Endodermal cell (in vitro differentiated cells): Measurements from ENCODE around the gene SCFD2. TPM values are rescaled to one million over a fixed set of nuclear protein-coding genes. Genes with fewer than 3 reads are reported as not detected.

ENCODE experiments used
- DNase-seq: peaks from one replicate; pipeline ENCODE4 v3.0.0-alpha.2; 2017
- H3K27ac ChIP-seq: 2 replicates; pipeline ENCODE4 v1.5.1; 2013; ENCODE audit warnings: mild to moderate bottlenecking, low read depth, low read length, moderate library complexity
- H3K27me3 ChIP-seq: 2 replicates; pipeline ENCODE4 v1.6.1; 2013; ENCODE audit warnings: mild to moderate bottlenecking, low read length, moderate library complexity; ENCODE audit not compliant: insufficient read depth, control insufficient read depth, poor library complexity, severe bottlenecking
- H3K36me3 ChIP-seq: 2 replicates; pipeline ENCODE4 v1.7.0; 2013; ENCODE audit warnings: mild to moderate bottlenecking, low read length, moderate library complexity; ENCODE audit not compliant: control insufficient read depth, insufficient read depth
- H3K4me1 ChIP-seq: one replicate; pipeline ENCODE4 v1.7.0; 2013; ENCODE audit warnings: low read length; ENCODE audit not compliant: control insufficient read depth, insufficient read depth
- H3K4me3 ChIP-seq: 2 replicates; pipeline ENCODE4 v1.5.1; 2013; ENCODE audit warnings: mild to moderate bottlenecking, low read length, moderate library complexity
- H3K9ac ChIP-seq: 2 replicates; pipeline ENCODE4 v1.6.1; 2013; ENCODE audit warnings: mild to moderate bottlenecking, low read length, moderate library complexity; ENCODE audit not compliant: poor library complexity, severe bottlenecking; ENCODE audit errors: extremely low read depth
- H3K9me3 ChIP-seq: 2 replicates; pipeline ENCODE4 v1.6.1; 2013; ENCODE audit warnings: mild to moderate bottlenecking, low read length, moderate library complexity; ENCODE audit not compliant: control insufficient read depth
- H3K27ac Mint-ChIP-seq: 2 replicates; pipeline ENCODE4 v1.8.0; 2020; ENCODE audit warnings: mixed read lengths
- H3K27me3 Mint-ChIP-seq: 2 replicates; pipeline ENCODE4 v1.8.0; 2021; ENCODE audit warnings: mild to moderate bottlenecking, mixed read lengths; ENCODE audit not compliant: insufficient read depth
- H3K36me3 Mint-ChIP-seq: 2 replicates; pipeline ENCODE4 v1.8.0; 2020; ENCODE audit warnings: low read depth, mixed read lengths
- H3K4me1 Mint-ChIP-seq: 2 replicates; pipeline ENCODE4 v1.8.0; 2020; ENCODE audit warnings: mixed read lengths
- H3K4me3 Mint-ChIP-seq: 2 replicates; pipeline ENCODE4 v1.8.0; 2020; ENCODE audit warnings: mild to moderate bottlenecking, moderate library complexity, mixed read lengths
- H3K9me3 Mint-ChIP-seq: 2 replicates; pipeline ENCODE4 v1.8.0; 2020; ENCODE audit warnings: mild to moderate bottlenecking, mixed read lengths
- WGBS, 2 experiments: methylation state at CpG; one replicate each; pipeline versions ENCODE4 v1.1.5 to v1.1.7; 2013; ENCODE audit warnings: missing lambda C conversion rate in 2 of 2, mixed read lengths in 1 of 2; ENCODE audit not compliant: insufficient coverage in 1 of 2, insufficient read length in 1 of 2; 5-methylcytosine and 5-hydroxymethylcytosine counted together
- total RNA-seq, 2 donors: library from RNA; stranded (reverse); fragmentation: NEBNext Ultra II Directional in 1 of 2; extraction: Animal tissue kit (Norgen Biotek cat#: 25700) in 1 of 2; gene quantifications; 2 replicates in 1 of 2; 3 replicates in 1 of 2; pipeline ENCODE4 v1.2.1, GENCODE V29; 2021
- TF ChIP-seq, protein P1 (sequence below): fragments of 200-600 bp; sonication (generic); conservative IDR thresholded peaks from 2 replicates; pipeline ENCODE4 v1.5.0; 2021; ENCODE audit warnings: antibody characterized with exemption, mild to moderate bottlenecking

SCFD2 gene
- total RNA-seq, 2 donors from 2014 or later: 5.7 to 6.5 TPM

DNA sequence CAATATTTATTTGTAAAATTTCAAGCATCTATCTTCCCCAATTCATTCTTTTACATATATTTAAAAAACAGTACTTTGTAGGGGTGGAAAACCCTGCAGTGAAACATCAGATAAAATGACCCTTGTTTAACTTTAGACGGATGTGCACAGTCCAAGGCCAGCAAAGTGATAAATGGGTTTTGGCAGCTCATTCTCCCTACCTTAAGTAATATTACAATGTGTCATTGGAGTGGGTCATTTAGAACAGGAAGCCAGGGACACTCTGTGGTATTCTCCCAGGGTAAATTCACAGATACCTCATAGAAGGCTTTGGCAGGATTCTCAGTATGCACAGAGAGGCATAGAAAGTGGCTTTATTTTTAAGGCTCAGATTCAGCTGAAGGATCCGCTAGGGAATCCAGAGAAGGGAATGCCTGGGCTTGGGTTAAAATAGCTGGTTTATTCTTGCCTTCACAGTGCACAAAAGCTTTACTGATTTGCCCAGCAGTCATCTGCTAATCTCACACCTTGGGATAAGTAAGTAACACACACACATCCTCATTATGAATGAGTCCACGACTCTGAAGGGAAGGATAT lies 297.0 kb downstream of the SCFD2 start:
- 77 to 100% methylated on average over 1 to 3 of the region's 3 CpGs for WGBS, 2 experiments
- Histone ChIP-seq H3K4me3 (no peak overlapping the region), H3K27me3 (no peaks in the 10 kb centered on the region), H3K9ac (no peak overlapping the region), H3K27ac (no peak overlapping the region), H3K4me1 (no peaks in the 10 kb centered on the region), H3K36me3 (no peaks in the 10 kb centered on the region), H3K9me3 (no peaks in the 10 kb centered on the region)
- H3K36me3 Mint-ChIP-seq: no peaks in the 10 kb centered on the region
- no peaks in the 10 kb centered on the region for H3K9me3 Mint-ChIP-seq
- H3K27me3 Mint-ChIP-seq: no peaks in the 10 kb centered on the region
- no peak for DNase-seq
- TF ChIP-seq, protein P1, sequence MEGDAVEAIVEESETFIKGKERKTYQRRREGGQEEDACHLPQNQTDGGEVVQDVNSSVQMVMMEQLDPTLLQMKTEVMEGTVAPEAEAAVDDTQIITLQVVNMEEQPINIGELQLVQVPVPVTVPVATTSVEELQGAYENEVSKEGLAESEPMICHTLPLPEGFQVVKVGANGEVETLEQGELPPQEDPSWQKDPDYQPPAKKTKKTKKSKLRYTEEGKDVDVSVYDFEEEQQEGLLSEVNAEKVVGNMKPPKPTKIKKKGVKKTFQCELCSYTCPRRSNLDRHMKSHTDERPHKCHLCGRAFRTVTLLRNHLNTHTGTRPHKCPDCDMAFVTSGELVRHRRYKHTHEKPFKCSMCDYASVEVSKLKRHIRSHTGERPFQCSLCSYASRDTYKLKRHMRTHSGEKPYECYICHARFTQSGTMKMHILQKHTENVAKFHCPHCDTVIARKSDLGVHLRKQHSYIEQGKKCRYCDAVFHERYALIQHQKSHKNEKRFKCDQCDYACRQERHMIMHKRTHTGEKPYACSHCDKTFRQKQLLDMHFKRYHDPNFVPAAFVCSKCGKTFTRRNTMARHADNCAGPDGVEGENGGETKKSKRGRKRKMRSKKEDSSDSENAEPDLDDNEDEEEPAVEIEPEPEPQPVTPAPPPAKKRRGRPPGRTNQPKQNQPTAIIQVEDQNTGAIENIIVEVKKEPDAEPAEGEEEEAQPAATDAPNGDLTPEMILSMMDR: no peak
- H3K27ac Mint-ChIP-seq: no peak overlapping the region
- H3K4me3 Mint-ChIP-seq: no peak overlapping the region
- peaks cover 3% of the 10 kb centered on the region for H3K4me1 Mint-ChIP-seq

DNA sequence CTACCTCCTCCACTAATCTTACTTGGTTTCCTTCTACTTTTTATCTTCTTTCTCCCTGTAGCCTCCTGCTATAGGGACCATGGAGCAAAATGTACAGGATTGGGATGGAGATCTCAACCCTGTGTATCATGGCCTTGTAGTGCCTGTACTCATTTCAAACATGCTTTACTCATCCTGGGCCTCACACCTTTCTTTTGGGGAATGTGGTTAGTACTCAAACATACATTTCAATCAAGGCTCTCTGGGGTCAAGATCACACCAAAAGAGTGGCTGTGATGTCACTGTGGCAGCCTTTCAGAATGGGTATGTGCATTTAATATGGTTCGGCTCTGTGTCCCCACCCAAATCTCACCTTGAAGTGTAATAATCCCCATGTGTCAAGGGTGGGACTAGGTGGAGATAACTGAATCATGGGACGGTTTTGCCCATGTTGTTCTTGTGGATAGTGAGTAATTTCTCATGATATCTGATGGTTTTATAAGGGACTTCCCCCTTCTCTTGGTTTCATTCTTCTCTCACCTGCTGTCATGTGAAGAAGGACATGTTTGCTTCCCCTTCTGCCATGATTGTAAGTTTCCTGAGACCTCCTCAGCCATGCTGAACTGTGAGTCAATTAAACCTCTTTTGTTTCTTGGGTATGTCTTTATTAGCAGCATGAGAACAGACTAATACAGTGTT lies 298.6 kb downstream of the SCFD2 start:
- Histone ChIP-seq H3K36me3 (no peaks in the 10 kb centered on the region), H3K9ac (no peak overlapping the region), H3K27ac (no peak overlapping the region), H3K4me1 (no peaks in the 10 kb centered on the region), H3K27me3 (no peaks in the 10 kb centered on the region), H3K4me3 (no peak overlapping the region), H3K9me3 (no peaks in the 10 kb centered on the region)
- Mint-ChIP-seq H3K27ac (no peak overlapping the region), H3K4me1 (no peaks in the 10 kb centered on the region), H3K27me3 (no peaks in the 10 kb centered on the region), H3K4me3 (no peak overlapping the region), H3K9me3 (no peaks in the 10 kb centered on the region), H3K36me3 (no peaks in the 10 kb centered on the region)
- DNase-seq: no peak
- 89 to 100% methylated on average over 1 to 2 of the region's 2 CpGs for WGBS, 2 experiments
- TF ChIP-seq, protein P1: no peak

DNA sequence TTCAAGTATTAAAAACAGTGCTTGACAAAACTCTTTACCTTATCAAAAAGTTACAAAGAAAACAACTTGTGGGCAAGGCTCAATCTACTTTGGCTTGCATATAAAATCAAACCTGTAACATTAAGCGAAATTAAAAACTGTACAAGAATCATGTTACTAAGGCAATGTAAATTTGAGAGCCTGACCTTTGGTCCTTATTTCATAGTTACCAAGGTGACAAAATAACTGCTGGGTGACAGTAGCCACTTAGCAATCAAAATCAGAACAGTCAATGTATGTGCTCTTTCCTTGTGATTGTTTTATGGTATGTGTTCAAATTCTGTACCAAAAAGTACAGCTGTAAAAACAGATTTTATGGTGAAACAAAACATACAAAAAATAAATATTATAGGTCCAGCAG lies 299.7 kb downstream of the SCFD2 start:
- Mint-ChIP-seq H3K36me3 (no peaks in the 10 kb centered on the region), H3K9me3 (no peaks in the 10 kb centered on the region), H3K27ac (no peak overlapping the region), H3K27me3 (no peaks in the 10 kb centered on the region), H3K4me3 (no peak overlapping the region), H3K4me1 (no peaks in the 10 kb centered on the region)
- H3K4me3 ChIP-seq: no peak overlapping the region
- TF ChIP-seq, protein P1: no peak
- no peaks in the 10 kb centered on the region for H3K36me3 ChIP-seq
- 96 to 100% methylated on average over 1 of the region's 1 CpG for WGBS, 2 experiments
- no peaks in the 10 kb centered on the region for H3K9me3 ChIP-seq
- no peaks in the 10 kb centered on the region for H3K4me1 ChIP-seq
- H3K27me3 ChIP-seq: no peaks in the 10 kb centered on the region
- DNase-seq: no peak
- H3K9ac ChIP-seq: no peak overlapping the region
- H3K27ac ChIP-seq: no peak overlapping the region
